ENCODE data around the gene DOCK9.

Gene DOCK9

DNA sequence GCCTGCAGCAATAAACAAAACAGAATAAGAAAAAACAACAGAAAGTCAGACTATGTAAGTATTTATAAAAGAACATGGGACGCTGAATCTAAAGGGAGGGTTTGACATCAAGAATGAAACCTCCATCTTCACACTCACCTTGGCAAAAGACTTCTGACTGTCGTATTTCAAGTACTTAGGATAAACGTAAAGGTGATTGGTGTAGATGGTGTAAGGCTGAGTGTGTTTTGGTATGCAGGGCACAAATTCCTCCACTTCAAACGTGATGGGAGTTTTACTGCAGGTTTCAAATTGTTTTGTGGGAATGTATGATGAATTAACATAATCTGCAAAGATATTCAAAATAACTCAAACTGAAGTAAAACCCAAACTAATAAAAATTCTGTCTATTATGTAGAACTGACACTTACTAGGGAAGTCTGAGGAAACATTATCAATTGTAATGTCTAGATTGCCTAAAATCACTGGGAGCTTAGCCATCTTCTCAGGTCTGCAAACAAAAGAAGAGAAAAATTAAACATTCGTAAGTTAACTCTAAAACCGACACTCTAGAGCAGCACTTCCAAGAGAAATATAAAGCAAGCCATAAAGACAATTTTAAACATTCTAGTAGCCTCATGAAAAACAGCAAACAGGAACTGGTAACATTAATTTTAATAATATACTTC lies 89.5 kb downstream of the DOCK9 start:
- DNase-seq (ENCODE audit: low spot score) = no peak

DNA sequence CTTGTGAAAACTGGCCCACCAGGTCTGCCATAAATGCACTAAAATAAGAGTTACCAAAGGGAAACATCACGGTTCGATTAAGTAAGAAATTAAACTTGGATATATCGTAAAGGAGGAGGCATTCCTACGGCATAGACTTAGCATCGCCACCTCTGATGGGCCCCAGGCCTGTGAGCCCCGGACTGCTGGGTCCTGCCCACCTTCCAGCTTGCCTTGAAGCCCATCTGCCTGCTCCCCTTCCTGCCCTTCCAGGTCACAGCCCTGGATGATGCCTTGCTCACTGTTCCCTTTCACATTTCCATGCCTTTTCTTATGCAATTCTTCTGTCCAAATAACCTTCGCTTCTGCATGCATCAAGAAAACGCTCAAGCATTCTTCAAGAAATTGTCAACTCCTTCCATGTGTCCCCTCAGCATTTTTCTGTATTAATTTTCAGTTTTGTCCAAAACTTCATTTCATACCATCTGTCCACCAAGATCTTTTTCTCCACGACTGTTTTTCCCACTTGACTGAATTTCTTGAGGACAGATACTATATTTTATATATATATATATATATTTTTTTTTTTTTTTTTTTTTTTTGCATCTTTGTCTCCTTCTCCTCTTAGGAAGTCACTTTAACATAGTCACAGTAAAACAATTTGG lies 91.2 kb downstream of the DOCK9 start:
- DNase-seq (ENCODE audit: low spot score) = no peak

DNA sequence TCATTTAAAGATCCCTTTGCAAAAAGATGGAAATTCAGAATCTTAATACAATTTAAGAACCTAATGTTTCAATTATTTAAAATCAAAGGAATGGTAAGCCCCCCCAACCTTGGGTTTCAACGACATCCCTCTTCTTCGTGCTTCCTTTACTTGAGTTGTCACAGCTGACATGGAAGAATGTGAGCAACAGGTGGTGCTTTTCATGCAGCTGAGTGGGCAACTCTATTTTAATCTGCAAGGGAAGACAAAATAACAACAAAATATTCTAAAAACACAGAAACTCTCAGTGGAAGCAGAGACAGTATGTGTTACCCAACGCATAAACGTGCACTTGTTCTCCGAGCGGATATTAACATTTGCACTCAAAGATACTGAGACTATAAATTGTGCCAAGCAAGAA lies 92.3 kb downstream of the DOCK9 start:
- DNase-seq (ENCODE audit: low spot score) = no peak

DNA sequence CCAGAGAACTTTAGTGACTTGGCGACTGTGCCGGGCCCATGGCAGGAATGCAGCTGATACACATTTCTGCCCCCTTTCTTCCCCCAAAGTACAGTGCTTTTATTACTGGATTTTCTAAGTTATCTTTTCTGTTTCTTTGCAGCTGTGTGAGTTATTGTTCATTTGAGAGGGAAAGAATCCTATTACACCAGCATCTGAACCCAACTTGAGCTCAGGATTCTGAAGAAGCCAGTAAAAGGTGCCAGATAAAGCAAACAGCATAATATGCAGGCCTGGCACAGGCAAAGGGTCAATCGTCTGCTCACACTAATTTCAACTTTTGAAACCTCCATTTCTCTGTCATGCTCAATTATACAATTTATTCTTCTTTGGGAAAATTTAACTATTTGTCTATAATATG lies 93.9 kb downstream of the DOCK9 start:
- no peak for DNase-seq (ENCODE audit: low spot score)

DNA sequence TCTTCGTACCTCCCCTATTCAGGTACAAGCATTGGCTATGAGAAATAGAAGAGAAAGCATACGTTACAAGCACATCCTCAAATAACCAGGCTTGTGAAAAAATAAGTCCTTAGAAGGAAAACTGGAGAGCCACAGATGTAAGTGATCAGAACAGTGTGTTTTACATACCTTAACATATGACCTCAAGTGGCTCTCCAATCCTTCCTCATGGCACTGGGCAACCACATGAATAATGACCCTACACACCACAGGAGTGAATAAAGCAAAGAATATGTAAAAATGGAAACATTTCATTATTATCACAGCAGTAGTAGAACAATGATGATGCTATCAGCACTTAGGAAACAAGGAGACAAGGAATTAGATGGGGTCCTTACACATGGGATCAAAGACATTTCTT lies 96.5 kb downstream of the DOCK9 start:
- no peak for DNase-seq (ENCODE audit: low spot score)

DNA sequence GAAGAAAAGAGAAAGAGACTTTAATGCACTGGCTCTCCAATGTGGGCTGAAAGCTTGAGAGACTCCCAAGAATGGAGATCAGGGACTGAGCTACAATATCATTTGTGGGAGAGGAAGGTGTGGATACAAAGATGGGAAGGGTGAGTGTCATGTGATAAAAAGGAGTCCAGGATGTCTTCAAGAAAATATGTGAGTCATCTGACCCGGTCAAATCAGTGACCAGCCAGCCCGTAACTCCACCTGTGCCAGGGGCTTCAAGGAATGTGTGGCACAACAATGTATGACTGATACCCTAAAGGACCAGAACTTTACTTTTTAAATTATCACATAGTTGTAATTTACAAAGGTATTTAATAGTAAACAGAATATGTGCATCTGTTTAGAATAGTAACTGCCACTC lies 97.2 kb downstream of the DOCK9 start:
- DNase-seq (ENCODE audit: low spot score) = no peak

DNA sequence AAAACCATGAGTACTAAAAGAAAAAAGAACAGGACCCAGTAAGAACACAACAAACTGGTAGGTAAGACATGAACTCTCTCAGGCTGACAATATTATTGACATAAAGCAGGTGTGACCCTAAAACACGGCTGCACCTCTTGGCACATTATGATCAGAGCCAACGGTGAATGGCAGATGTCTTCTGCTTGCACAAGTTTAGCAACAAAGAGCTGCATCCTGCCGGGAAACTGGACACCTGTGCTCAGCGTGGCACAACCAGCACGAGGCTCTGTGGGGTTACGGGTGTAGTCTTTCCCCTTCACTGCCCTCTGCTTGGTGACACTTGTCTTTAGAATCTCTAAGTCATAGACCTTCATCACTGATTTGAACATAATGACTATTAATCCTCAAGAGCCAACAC lies 97.9 kb downstream of the DOCK9 start:
- no peak for DNase-seq (ENCODE audit: low spot score)

DNA sequence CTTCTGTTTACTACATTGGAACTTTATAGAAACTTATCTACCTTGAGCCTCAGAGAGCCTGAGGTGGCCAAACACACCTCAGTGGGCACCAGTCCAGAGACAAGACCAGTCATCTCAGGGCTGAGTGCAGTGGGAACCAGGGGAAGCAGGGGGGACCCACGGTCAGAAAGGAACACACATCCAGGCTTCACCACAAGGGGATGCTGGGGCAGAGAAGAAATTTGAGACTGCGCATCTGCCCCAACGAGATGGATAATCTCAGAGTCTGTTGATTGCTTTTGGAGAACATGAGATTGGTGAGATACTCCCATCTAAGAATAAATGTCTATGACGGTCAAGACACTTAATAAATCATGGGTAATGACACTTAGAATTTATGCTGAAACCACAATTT lies 98.7 kb downstream of the DOCK9 start:
- DNase-seq (ENCODE audit: low spot score) = no peak

DNA sequence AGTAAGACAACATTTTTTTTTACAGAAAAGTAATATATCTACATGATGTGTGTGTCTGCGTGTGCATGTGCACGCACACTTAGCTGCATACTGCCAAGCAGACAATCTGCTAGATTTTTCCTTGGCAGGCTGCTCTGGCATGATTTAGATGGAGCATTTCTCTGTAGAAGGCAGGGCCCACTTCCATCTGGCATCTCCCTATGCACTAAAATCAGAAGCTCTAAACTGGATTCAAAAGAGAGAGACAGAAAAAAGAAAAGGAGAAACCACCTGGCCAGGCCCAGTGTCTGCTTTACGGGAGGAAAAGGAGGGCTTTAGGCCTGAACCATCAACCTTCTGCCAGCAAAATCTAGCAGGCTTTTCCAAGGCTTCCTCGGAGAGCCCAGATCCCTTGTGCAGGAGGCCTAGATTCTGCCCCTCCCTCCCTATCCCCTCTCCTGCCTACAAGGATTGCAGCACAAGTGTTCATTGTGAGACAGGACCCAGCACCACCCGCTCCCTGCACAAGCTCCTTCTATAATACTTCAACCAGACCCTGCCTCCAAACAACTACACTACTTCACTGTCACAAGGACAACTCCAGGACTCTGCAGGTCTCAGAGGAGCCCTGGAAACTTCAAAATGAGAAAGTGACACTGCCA lies 99.3 kb downstream of the DOCK9 start:
- DNase-seq (ENCODE audit: low spot score) = no peak

DNA sequence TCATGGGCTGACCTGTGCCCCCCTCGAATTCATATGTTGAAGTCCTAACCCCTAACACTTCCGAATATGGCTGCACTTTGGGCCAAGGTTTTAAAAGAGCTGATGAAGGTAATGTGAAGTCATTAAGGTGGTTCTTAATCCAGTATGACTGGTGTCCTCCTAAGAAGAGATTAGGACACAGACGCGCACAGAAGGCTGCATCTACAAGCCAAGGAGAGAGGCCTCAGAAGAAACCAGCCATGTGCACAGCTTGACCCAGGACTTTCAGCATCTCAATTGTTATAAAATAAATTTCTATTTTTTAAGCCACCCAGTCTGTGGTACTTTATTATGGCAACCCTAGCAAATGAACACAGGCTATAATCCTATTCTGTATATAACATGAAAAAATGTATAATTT lies 99.9 kb downstream of the DOCK9 start:
- no peak for DNase-seq (ENCODE audit: low spot score)

DNA sequence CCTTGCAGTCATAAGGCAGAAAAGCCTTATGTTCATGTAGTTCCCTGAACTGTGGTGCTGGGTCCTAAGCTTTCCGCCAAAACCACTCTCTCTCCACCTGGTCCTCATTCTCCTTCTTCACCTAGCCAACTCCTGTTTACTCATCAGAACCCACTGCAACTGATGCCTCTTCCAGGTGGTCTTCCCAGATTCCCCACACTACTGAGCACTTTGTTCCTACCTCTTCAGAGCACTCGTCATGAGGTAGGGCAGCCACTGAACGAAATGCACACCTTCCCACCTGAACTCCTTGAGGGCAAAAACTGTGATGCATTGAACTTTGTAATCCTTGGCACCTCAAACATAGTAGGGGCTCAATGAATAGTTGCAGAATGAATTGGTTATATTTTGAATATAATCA lies 100.4 kb downstream of the DOCK9 start:
- DNase-seq (ENCODE audit: low spot score) = no peak

DNA sequence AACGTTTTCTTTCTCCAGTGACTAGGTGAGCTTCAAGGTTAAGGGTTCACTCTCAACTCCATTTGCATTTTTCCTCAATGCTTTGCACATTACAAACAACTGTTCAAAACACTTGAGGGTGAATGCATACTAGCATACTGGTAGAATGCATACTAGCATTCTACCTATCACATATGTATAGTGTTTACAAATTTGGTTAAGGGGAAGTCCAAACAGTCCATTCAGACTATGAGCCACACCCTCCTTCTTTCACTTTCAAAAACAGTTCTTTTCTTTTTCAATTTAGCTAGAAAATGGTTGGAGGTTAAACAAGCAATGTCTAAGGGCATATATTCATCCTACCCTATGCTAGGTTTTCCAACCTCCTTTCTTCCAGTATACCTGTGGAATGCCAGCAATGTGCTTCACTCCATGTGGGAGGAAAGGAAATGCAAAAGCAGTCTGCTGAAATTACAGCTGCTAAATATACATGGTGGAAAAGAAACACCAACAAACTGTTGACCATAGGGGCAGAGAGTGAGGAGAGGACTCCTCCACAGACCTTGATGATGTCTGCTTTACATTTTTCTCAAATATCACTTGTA lies 102.6 kb downstream of the DOCK9 start:
- DNase-seq (ENCODE audit: low spot score) = no peak

DNA sequence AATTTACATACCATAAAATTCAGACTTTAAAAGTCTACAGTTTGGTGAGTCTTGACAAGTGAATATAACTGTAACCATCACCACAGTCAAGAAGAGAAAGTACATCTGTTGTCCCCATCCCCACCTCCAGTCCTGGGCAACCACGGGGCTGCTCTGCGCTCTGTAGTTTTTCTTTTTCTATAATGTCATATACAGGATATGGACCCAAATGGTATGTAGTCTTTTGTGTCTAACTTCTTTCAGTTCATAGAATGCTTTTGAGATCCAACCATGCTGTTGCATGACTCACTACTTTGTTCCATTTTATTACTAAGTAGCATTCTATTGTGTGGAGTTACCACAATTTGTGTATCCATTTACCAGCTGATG lies 103.9 kb downstream of the DOCK9 start:
- DNase-seq (ENCODE audit: low spot score) = no peak

DNA sequence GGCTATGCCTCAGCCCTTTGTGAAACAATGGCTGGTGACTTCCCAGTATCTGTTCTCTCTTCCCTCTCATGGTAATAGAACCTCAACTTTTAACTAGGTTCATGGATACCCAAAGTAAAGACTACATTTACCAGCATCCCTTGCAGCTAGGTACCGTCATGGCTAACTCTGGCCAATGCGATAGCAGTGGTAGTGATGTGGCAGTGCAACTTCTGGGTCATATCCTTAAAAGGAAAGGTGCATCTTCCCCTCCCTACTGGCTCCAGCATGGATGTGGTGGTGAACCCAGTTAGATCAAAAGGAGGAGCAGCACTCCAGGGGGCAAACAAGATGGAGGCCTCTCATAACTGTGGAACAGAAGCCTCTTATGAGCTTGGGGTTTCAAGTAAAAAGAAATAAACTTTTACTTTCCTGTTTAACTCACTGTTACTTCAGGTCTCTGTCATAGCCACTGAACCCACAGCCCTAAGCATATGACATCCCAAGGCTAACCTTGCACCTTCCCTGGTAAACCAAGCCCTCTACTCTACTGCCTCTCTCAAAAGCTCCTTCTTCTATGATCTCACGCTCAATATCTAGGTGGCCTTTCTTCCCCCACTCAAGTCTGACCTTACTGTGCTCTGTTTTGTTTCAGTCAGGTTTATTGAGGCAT lies 104.4 kb downstream of the DOCK9 start:
- no peak for DNase-seq (ENCODE audit: low spot score)

DNA sequence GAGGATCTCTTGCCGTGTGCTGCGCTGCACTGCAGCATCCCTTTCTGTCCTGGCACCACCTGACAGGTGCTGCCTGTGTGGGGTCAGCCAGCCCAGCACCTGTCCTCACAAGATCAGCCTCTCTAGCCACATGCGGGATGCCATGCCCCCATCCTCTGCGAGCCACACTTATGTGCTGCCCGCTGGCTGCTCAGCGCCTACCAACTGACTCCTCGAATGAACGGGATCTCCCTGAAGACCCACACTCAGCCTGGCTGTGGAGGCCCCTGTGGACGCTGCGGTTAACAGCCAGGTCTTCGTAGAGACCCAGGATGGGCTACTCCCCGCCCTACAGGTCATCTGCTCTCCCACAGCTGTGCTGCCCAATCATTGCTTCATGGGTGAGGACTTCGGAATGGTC lies 106.1 kb downstream of the DOCK9 start:
- DNase-seq (ENCODE audit: low spot score) = no peak

DNA sequence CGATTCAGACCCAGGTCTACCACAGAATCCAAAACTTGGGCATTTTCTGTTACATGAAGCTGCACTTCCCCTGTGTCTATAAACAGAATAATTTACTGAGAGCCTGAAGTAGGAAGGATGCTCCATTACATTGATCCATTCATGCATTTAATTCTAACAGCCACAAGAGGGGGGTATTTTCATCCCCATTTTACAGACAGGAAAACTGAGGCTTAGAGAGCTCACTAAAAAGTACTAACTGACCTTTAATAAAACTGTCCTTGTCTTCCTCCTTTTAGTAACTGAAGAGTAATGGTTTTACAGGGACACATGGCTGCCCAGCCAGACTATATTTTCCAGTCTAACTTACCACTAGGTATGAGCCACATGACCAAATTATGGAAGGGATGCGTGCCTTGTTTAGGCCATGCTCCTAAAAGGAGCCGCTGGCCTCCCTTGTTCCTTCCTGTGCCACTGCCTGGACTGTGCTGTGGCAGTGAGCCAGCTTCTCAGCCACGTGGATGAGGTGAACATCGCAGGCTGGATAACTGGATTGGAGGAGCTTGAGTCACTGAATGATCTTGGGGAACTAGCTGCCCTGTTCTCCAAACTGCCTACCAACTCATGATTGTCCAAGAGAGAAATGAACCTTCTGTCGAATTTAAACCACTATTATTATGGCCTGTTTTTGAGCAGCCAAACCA lies 108.3 kb downstream of the DOCK9 start:
- DNase-seq (ENCODE audit: low spot score) = no peak

DNA sequence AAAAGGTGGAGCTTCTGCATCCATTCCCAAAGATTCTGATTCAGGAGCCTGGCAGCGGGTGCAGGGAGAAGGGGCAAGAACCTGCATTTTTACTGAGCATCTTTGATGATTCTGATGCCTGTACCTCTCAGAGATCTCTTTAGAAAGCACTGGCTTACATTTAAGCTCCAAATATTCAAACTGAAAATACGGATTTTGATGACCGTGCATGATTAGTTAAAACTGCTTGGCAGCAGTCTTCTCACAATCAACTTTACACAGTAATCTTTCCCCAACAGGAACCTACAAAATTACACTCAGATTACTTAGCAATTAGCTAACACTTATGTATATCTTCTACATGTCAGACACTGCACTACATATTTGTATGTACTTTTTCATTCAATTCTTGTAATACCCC lies 108.9 kb downstream of the DOCK9 start:
- DNase-seq (ENCODE audit: low spot score) = no peak

DNA sequence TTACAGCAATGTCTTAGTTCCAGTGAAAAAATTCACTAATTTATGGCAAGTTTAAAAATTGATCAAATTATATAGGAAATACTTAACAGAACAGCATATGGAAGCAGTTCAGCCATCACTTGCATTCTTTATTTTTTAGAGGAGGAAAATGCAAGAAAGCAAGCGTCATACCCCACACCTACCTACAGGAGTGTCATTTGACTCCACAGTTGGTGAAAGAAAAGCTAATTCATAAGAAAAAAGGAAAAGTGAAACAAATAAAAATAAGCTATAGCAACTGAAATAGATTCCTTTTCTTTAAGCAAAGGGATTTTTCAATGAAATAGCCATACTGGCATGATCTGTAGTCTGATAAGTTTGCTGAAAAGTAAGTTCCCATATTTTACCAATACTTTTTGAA lies 111.0 kb downstream of the DOCK9 start:
- no peak for DNase-seq (ENCODE audit: low spot score)

DNA sequence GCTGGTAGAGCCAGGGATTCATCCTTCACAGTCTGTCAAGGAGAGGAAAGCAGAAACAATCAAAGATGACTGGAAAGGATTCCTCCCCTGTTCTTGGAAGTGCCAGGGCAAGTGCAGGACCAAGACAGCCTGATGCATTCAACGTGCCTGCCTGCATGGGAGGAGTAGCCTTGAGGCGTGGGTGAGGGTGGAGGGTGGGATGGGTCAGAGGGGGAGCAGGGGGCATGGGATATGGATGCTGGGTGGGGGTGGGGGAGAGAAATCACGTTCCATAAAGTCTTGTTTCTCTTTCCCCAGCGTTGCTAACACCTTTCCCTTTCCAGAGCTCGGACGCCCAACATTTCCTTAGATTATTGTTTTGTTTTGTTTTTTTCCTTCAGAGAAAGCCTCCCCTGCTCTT lies 117.4 kb downstream of the DOCK9 start:
- no peak for DNase-seq (ENCODE audit: low spot score)

DNA sequence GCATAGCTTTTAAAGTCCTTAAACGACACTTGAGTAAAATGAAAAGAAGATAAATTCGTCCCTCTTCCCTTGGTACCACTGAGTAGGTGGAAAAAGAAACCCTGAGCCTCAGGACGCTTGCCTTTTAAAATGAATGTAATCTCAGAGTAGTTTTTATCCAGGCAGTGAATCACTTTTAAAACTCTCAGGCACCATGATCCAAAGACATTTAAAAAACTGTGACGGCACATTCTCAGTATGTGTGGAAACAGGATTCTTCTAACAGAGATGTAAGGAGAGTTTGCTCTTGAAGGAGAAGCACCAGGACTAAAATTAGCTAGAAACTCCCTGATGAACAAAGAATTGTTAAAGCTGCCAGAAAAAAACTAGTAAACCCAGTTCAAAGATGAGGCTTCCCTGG lies 119.7 kb downstream of the DOCK9 start:
- no peak for DNase-seq (ENCODE audit: low spot score)

DNA sequence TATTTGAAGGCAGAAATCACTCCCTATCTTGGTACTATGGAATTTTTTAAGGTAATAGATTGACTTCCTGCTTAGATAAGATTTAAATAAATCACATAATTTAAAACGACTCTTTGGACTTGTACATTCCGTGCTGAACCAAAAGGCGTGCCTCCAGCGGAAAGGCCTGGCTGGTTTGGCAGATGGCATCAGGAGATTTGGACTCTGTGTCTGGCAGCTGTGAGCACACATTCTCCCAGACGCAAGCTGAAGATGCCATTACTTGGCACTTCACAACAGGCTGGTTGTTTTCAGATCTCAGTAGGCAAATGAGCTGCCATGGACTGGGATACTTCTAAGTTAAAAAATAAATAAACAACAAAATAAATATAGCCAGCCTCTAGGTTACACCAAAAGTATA lies 120.9 kb downstream of the DOCK9 start:
- DNase-seq (ENCODE audit: low spot score) = no peak

DNA sequence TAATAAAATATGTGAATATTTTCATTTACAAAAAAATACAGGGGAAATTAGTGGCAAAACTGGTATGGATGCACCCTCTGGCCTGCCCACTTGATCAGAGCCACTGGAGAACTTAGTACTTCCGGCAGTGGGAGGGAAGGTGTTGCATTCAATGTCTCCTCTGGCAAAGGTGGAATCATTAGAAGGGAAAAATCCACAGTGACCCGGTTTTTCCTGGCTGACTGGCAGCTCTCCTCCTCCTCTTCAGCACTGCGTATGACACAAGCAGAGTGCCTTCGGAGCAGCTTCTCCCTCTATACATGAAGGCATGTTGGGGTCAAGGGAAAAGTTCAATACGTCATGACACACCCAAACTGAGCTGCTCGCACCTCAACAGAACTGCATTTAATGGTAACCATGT lies 123.4 kb downstream of the DOCK9 start:
- DNase-seq (ENCODE audit: low spot score) = no peak
